GM19463 (cell line): ENCODE measurements around the gene CMTM6.
"Not testable (repeated sequence)": the region's sequence is repeated elsewhere in the genome, so short reads cannot be mapped to it uniquely, and the experiment has no call there.

Experiments used
- ATAC-seq: cut with Tn5 transposase; IDR thresholded peaks from one replicate; pipeline ENCODE4 v1.9.1; 2021; ENCODE audit warnings: mild to moderate bottlenecking, moderate library complexity; ENCODE audit not compliant: unreplicated experiment

Gene CMTM6

DNA sequence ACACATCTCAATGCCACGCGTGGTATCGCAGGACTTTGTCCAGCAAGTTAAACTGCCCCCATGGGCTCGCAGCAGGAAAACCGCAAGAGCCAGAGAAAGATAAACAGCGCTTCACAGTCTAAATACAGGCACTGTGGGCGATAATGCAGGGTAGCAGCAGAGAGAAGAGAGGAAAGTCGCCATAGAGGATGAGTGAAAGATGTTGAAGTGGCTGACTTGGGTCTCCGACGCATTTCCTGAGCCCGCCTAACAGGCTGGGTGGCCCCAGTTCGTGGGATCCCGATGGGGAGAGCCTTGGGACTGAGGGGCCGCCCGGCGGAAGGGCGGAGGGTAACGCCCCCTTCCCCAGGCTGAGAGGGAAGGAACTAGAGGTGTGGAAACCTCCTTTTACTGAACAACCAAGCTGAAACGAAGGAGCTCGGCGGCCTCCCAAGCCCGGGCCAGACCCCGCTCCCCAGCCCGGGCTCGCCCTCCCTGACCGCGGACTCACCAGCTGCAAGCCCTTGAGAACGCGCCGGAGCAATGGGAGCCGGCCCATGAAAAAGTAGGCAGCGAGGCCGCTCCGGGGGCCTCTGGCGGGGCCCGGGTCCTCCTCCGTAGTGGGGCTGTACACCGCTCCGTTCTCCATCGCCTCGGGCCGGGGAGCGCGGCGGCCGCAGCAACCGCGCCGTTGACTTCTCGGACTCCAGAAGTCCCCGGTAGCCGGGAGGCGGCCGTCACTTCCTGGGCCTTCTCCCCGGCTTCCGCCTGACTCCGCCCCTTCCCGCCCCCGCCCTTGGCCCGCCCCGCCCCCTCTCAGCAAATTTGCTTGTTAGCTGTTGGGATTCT lies at the start of gene CMTM6:
CMTM6 (minus strand) TSS at position 735 of the 828 bp plus-strand sequence; CDS start at position 628, 107 bp downstream.
- ATAC-seq, result peak; percentile 76

GRCh38 chr3:32552013-32552412 lies 49.4 kb upstream of the CMTM6 start:
- no peak for ATAC-seq

DNA sequence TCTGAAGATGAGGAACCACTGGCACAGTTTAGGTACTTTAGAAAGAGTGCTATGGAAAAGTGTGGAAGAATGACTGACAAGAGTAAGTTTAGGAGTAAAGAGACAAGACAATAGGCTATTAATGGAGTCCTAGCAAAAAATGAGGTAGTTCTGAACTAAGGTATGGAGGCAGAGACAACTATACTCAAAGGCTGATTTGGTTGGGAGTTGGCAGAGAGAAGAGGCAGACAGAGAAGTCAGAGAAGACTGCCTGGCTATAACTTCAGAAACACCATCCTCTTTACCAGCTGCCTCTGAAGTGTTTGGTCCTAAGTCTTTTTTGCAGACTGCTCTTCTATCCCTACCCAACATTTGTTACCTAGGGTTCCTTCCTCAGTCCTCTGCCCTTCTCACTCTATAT lies 48.8 kb upstream of the CMTM6 start:
- no peak for ATAC-seq

GRCh38 chr3:32551087-32551486 lies 48.4 kb upstream of the CMTM6 start:
- ATAC-seq, result no peak

DNA sequence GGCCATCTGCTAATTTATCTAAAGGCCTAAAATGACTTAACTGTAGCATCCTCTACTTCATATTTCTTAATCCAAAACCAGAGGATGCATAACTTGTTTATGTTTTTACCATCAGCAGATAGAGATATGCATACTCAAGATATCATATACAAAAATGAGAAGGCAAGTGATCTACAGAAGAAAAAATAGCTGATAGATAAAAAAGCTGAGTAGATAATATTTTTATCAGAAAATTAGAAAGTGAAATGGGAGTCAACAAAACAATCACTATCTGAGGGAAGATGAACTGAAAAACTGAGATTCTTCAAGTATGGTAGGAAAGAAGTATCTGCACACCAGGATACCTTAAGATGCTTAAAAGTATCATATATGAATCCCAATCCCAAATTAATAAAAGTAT lies 42.7 kb upstream of the CMTM6 start:
- no peak for ATAC-seq

DNA sequence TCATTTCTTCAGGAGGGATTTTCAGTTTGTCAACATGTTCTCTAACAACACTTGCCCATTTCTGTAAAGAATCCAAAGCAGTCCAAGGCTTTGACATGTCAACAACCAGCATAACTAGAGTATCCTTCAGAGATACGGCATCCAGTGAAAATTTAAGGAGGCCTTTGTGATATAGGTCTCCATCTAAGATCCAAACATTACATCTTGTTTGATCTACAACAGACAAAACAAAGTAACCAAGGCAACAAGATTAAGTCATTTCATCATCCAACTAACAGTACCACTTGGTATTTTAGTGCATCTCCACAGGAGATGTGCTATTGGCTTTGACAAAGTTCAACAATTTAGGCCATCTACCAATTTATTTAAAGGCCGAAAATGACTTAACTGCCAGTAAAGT lies 42.2 kb upstream of the CMTM6 start:
- ATAC-seq, result no peak

DNA sequence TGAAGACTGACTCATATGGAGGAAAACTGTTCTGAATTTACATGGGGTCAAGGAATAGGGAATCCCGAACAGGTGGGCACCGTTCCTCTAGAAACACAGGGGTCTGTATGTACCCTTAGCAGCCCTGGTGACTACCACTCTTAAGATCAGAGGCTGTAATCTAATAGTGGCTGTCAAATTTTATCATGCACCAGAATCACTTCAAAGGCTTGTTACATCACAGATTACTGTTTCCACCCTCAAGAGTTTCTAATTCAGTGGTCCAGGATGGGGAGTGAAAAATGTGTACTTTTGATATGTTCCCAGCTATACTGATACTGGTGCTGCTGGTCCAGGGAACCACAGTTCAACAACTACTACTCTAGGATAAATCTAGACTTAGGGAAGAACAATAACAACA lies 40.2 kb upstream of the CMTM6 start:
- no peak for ATAC-seq

GRCh38 chr3:32540899-32541298 lies 38.2 kb upstream of the CMTM6 start:
- ATAC-seq, result no peak

GRCh38 chr3:32532434-32532833 lies 29.8 kb upstream of the CMTM6 start:
- no peak for ATAC-seq

- peak; percentile 58 for ATAC-seq
Observed at GRCh38 chr3:32531010-32531647, 28.5 kb upstream of the CMTM6 start.

DNA sequence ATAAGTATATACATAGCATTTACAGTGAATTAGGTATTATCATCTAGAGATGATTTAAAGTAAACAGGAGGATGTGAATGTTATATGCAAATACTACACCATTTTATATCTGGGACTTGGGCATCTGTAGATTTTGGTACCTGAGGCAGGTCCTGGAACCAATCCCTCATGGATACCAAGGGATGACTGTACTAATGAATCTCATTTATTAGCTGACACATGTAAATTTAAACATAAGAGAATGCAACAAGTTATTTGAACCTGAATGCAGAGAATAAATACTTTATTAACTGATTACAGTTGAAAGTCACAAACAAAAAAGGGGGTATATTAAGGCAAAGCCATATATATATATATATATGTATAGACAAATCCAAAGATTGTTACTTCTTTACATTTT lies 23.1 kb upstream of the CMTM6 start:
- no peak for ATAC-seq

DNA sequence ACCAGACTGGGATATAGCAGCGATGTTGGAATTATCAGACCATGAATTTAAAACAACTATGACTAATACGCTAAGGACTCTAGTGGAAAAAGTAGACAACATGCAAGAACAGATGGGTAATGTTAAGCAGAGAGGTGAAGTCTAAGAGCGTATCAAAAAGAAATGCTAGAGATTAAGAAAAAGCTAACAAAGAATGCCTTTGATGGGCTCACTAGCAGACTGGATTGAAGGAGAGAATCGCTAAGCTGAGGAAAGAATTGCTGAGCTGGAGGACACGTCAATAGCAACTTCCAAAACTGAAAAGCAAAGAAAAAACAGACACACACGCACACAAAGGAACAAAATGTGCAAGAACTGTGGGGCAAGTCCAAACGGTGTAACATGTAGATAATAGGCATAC lies 20.0 kb upstream of the CMTM6 start:
- ATAC-seq, result no peak

GRCh38 chr3:32518921-32519320 lies 16.3 kb upstream of the CMTM6 start:
- not testable (repeated sequence) for ATAC-seq

- ATAC-seq, result not testable (repeated sequence)
Observed at GRCh38 chr3:32516751-32517150, 14.1 kb upstream of the CMTM6 start.

DNA sequence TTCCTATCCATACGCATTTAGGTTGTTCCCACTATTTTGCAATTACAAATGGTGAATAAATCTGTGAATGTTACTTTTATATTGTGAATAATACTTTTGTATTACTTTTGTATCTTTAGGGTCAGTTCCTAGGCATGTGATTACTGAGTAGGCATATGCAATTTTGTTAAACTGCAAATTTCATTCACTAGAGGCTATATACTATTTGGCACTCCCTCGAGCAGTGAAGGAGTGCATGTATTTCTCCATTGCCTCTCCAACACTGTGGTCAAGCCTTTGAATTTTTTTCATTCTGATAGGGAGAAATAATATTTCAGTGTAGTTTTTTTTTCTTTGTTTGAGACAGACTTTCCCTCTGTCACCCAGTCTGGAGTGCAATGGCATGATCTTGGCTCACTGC lies 8.4 kb upstream of the CMTM6 start:
- ATAC-seq, result no peak

GRCh38 chr3:32510075-32510724 lies 7.5 kb upstream of the CMTM6 start:
- no peak for ATAC-seq

DNA sequence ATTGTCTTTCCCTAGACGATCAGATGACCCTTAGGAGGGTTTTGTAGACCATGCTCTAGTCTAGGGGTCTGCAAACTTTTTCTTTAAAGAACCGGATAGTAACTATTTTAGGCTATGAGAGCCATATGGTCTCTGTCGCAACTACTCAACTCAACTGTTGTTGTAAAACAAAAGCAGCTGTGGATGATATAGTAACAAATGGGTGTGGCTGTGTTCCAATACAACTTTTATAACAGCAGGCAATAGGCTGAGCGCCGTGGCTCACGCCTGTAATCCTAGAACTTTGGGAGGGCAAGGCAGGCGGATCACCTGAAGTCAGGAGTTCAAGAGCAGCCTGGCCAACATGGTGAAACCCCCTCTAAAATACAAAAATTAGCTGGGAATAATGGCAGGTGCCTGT lies 6.1 kb upstream of the CMTM6 start:
- ATAC-seq, result no peak

- ATAC-seq, result no peak
Observed at GRCh38 chr3:32506466-32506865, 3.8 kb upstream of the CMTM6 start.

- peak; percentile 5 for ATAC-seq
Observed at GRCh38 chr3:32502946-32503286, 264 bp upstream of the CMTM6 start.

DNA sequence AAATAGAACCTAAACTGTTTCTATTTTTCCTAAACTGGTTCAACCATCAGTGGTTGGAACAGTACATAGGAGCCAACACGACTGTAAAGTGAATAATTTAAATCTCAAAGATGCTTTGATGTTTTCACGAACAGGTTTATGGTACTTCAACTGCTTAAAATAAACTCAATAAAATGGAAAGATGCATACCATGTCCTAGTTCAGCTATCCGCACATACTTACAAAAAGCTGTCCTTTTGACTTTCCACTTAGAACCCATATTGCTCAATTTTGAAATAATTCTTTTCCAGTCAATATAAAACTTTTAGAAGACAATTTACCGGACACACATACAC lies 902 bp downstream of the CMTM6 start:
- no peak for ATAC-seq

DNA sequence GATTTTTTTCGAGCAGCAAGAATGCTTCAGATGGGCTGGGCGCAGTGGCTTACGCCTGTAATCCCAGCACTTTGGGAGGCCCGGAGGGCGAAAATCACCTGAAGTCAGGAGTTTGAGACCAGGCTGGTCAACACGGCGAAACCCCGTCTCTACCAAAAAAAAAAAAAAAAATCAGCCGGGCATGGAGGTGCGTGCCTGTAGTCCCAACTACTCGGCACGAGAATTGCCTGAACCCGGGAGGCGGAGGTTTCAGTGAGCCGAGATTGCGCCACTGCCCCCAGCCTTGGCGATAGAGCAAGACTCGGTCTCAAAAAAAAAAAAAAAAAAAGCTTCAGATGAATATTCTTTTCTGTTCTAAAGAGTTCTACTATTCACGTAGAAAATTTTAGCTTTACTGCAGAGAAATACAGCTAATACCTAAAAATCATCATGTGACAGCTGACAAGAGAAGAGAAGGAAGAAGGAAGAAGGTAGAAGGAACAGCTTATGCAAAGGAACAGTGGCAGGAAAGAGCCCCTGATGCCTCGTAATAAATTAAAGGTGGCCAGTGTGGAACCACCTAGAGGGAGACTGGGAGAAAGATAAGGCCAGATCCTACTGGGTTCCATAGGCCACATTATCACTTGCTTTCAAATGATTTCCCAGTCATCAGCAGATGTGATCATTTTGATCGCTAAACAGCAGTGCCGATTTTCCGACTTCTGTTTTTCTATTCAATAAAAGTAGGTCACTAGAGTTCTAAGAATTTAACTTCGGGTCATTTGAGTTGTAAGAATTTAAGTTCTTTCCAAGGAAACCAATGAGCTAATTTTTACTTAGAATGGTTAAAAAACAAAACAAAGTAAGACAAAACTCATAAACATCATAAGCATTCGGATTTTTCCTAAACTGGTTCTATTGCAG lies 1.5 kb downstream of the CMTM6 start:
- ATAC-seq, result no peak
